C4-2B (cell line): ENCODE data around the gene SLC35F3.

ENCODE experiments used
- H3K27ac ChIP-seq: fragments of 450-650 bp; 2 replicates; pipeline ENCODE4 v1.5.1; 2017
- CTCF ChIP-seq: fragments of 450-650 bp; conservative IDR thresholded peaks from 2 replicates; pipeline ENCODE4 v1.5.1; 2017; ENCODE audit warnings: mild to moderate bottlenecking
- ZFX ChIP-seq: fragments of 450-650 bp; IDR thresholded peaks from 2 replicates; pipeline ENCODE4 v1.6.1; 2017

Gene SLC35F3

GRCh38 chr1:233912909-233913308, 8.4 kb downstream of the SLC35F3 start:
- no peak overlapping the region for H3K27ac ChIP-seq

GRCh38 chr1:233916706-233917105, 12.2 kb downstream of the SLC35F3 start:
- no peak overlapping the region for H3K27ac ChIP-seq
- TF ChIP-seq CTCF (no peak), ZFX (no peak)

More at GRCh38 chr1:233912909-233913308, 8.4 kb downstream of the SLC35F3 start:
- no peak for TF ChIP-seq ZFX
- no peak for TF ChIP-seq CTCF

GRCh38 chr1:233919786-233920185, 15.3 kb downstream of the SLC35F3 start:
- TF ChIP-seq CTCF (no peak), ZFX (no peak)
- H3K27ac ChIP-seq = no peak overlapping the region

- H3K27ac ChIP-seq = no peak overlapping the region
- TF ChIP-seq CTCF (no peak), ZFX (no peak)
These were observed 23.6 kb downstream of the SLC35F3 start for GRCh38 chr1:233928123-233928522.

- TF ChIP-seq CTCF = no peak
- TF ChIP-seq ZFX = no peak
- no peak overlapping the region for H3K27ac ChIP-seq
These were observed 28.9 kb downstream of the SLC35F3 start for GRCh38 chr1:233933339-233933738.

- TF ChIP-seq ZFX (no peak), CTCF (no peak)
- no peak overlapping the region for H3K27ac ChIP-seq
These were observed 30.9 kb downstream of the SLC35F3 start for GRCh38 chr1:233935297-233935868.

- H3K27ac ChIP-seq = no peak overlapping the region
- TF ChIP-seq ZFX (no peak), CTCF (no peak)
These were observed 31.9 kb downstream of the SLC35F3 start for GRCh38 chr1:233936422-233936821.
